ENCODE data around the gene SPIB.
"Not testable (repeated sequence)": the region's sequence is repeated elsewhere in the genome, so short reads cannot be mapped to it uniquely, and the experiment has no call there.

The SPIB gene

DNA sequence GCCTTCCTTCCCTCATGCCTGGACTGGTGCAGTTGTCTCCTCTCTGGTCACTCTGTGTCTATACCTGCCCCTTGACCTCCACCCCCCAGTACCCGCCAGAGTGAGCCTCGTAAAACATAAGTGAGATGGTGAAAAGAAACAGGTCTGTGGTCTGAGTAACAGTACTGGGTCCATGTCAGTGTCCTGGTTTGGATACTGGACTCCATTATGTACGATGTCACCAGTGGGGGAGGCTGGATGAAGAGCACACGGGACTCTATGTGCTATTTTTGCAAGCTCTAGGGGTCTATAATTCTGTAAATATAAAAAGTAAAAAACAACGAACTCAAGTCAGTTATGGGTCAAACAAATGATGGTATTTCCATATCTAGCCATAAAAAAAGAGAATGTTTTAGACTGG lies 28.3 kb downstream of the SPIB start:
- no peak for DNase-seq

DNA sequence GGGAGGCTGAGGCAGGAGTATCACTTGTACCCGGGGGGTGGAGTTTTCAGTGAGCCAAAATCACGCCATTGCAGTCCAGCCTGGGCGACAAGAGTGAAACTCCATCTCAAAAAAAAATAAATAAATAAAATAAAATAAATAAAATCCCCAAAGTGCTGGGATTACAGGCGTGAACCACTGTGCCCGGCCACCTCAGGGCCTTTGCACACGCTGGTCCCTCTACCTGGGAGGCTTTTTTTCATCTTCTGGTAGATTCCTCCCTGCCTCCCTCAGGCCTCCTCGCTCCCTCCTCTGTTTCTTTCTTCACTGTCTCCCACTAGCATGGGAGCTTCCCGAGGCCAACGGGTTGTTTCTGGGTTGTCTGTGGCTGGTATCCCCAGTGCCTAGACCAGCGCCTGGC lies 29.0 kb downstream of the SPIB start:
- DNase-seq, result no peak

DNA sequence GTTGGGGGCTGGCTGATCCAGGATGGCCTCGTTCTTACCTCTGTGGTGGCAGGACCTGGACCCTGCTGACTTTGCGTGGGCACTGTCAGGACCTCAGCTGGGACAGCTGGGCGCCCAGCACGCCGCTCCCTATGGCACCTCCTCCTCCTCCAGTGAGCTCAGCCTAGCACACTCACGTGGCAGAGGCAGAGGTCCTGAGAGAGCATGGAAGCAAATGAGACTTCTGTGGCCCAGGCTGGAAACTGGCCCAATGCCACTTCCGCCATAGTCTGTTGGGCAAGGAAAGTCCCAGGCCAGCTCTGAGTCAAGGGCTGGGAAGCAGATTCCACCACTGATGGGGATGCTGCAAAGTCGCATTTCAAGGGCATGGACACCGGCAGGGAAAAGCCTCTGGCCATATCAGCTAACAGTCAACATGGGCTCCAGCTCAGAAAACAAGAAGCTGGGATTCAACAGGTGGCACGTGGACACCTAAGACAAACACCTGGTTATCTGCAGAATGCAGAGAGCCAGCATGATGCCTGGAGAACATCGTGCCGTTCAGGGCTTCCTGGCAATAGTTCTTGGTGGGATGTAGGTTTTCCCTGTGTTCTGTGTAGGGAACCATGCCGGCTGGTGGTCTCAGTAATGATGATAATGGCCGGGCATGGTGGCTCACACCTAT lies 30.6 kb downstream of the SPIB start:
- DNase-seq, result no peak

DNA sequence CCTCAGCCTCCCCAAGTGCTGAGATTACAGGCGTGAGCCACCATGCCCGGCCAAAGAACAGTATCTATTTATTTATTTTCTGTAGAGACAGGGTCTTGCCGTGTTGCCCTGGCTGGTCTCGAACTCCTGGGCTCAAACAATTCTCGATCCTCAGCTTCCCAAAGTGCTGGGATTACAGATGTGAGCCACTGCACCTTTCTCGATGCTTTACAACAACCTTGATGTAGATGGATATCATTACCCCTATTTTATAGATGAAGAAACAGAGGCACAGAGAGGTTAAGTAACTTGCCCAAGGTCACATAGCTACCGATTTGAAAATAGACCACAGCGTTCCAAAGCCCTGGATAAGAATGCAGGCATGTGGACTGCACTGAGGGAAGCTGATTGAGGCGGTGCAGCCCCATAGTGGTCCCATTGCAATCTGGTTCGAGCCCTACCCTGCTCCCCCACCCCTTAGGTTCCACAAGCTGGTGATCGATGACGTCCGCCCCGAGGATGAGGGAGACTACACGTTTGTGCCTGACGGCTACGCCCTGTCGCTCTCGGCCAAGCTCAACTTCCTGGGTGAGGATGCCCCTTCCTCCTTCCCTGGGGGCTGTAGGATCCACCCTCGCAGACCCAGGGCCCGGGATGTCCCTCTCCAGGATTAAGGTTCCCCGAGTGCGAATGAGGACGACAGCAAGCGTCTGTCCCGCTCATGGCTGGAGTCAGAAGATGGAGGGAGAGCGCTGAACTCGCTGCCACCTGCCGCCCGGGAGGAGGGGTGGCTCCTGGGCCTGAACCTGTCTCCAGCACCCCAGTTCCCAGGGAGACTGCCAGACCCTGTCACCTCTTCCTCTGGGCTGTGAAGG lies 31.9 kb downstream of the SPIB start:
- DNase-seq, result no peak

DNA sequence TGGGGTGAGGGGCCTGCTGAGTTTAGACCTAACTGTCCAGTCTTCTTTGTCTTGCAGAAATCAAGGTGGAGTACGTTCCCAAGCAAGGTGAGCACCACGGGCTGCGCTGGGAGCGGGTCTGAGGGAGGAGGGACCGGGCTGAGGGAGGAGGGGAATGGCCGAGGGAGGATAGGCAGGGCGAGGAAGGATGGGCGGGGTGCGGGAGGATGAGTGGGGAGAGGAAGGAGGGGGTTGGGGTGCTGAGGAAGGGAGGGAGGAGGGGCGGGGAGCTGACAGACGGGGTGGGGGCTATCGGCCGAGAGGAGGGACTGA lies 32.4 kb downstream of the SPIB start:
- DNase-seq, result no peak

DNA sequence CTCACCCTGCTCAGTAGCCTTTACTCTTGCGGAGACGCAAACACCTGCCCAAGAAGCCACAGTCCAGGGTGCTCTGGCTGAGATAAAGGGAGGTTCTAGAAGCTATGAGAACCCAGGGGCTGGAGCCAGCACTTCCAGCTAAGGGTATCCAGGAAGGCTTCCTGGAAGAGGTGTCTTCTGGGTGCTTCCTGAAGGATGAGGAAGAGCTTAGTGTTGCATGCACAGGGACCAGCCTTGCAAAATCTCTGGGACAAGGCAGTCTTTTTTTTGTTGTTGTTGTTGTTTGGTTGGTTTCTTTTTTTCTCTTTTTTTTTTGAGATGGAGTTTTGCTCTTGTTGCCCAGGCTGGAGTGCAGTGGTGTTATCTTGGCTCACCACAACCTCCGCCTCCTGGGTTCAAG lies 34.5 kb downstream of the SPIB start:
- no peak for DNase-seq

DNA sequence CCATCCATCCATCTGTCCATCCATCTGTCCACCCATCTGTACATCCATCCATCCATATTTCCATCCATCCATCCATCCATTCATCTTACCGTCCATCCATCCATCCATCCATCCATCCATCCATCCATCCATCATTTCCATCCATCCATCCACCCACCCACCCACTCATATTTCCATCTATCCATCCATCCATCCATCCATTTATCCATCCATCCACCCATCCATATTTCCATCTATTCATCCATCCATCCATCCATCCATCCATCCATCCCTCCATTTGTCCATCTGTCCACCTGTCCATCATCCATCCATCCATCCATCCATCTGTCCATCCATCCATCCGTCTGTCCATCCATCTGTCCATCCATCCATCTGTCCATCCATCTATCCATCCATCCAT lies 37.3 kb downstream of the SPIB start:
- DNase-seq, result no peak

DNA sequence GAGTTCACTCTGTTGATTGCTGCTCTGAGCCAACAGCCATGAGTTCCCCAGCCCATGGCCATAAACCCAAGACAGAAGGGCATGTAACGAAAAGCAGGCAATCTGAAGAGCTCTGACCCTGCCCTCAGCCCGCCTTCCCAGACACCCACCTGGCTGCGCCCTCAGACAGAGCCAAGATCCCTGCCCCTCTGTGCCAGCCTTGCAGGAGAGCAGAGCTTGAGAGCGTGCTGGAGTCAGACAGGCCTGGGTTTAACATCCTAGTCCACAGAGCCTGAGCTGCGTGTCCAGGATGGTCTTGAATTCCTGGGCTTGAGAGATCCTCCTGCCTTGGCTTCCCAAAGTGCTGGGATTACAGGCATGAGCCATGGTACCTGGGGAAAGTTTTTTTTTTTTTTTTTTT lies 38.6 kb downstream of the SPIB start:
- no peak for DNase-seq

DNA sequence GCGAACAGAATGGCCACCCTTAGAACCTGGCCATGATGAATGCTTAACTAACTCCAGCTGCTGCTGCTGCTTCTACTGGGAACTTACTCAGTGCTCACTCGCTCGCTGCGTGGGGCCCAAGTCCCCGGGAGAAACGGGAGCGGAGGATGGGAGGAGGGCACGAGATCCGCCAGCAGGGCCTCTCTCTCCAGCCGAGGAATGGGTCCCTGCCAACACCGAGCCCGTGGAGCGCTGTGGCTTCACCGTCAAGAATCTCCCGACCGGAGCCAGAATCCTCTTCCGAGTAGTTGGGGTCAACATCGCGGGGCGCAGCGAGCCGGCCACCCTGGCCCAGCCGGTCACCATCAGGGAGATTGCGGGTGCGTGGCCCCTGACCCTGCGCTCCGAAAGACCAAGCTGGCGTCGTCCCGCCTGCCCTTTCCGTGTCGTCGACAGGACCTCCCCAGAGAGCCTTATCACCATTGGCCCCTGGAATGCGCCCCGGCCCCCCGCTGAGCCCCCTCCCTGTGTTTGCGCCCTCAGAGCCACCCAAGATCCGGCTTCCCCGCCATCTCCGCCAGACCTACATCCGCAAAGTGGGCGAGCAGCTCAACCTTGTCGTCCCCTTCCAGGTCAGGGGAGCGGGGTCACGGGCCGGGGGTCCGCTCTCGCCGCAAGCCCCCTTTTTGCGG lies 39.8 kb downstream of the SPIB start:
- DNase-seq, result no peak

DNA sequence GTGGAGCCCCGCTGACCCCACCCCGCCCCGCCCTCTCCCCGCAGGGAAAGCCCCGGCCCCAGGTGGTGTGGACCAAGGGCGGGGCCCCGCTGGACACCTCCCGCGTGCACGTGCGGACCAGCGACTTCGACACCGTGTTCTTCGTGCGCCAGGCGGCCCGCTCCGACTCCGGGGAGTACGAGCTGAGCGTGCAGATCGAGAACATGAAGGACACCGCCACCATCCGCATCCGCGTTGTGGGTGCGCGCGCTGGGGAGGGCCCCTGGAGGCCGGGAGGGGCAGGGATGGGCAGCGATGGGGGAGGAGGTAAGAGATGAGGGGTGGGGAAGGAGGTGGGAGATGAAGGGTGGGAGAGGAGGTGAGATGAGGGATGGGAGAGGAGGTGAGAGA lies 40.3 kb downstream of the SPIB start:
- no peak for DNase-seq

DNA sequence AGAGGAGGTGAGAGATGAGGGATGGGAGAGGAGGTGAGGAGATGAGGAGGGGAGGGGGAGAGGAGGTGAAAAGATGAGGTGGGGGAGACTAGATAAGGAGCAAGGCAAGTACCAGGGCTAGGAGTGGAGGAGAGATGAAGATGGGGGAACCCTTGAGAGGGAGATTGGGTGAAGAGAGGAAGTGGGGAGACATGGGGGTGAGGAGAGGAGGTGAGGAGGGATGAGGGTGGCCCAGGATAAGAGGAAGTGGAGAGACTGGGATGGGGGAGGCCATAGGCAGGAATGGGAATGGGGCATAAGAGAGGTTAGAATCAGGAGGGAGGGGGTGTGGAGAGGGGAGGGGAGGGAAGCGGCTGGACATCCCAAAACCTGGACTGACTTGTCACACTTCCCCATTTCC lies 40.9 kb downstream of the SPIB start:
- no peak for DNase-seq

DNA sequence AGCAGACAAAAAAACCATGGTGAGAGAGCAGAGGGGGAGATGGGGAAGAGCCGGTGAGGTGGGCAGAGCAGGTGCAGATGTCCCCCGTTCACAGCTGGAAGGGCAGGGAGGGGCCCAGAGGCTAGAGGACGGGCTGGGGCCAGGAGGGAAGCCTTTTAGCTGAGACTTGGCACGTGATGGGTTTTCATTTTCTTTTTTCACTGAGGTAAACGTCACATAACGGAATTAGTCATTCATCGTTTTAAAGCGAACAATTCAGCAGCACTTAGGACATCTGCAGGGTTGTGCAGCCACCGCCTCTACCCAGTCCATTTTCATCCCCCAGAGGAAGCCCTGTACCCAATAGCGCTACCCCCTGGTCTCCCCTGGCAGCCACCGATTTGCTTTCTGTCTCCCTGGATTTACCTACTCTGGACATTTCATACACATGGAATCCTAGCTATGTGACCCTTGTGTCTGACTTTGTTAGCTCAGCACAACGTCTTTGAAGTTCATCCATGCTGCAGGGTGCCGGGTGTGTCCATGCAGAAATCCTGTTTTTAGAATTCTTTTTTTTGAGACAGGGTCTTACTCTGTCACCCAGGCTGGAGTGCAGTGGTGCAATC lies 41.5 kb downstream of the SPIB start:
- no peak for DNase-seq

DNA sequence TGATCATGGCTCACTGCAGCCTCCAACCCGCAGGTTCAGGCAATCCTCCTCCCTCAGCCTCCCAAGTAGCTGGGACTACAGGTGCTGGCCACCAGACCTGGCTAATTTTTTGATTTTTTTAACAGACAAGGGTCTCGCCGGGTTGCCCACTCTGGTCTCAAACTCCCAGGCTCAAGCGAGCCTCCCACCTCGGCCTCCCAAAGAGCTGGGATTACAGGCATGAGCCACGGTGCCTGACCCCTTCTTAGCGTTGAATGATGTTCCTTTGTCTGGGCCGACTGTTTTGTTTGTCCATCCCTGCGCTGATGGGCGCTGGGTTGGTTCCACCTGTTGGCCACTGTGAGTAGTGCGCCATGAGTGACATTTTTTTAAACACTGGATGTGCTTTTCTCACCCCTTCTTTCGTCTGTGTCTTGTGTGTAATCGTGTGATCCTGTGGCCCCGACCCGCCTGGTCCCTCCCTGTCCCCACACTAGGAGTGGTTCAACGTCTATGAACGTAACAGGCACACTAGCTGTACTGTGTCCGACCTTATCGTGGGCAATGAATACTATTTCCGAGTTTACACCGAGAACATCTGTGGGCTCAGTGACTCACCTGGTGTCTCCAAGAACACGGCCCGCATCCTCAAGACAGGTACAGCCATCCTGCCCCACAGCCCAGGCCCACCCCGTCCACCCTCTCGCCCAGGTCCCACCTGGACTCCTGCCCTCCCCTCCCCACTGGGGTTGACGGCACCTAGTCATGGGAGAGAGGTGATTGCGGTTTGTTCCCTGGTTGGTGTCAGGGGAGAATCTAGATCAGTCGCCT lies 42.5 kb downstream of the SPIB start:
- peak; percentile 46 for DNase-seq

DNA sequence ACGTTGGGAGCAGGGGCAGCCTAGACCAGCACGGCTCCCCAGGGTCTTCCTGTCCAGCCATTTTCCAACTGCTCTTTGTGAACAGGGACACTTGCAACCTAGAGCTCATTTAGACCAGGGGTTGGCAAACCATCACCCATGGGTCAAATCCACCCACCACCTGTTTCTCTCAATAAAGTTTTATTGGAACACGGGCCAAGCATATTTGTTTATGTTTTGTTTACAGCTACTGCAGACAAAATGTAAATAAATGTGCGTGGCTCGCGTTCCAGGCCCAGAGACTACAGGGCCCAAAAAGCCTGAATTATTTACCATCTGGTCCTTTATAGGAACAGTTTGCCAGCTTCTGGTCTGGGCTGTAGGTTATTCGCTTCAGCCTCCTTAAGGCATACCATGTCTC lies 44.2 kb downstream of the SPIB start:
- DNase-seq, result no peak

DNA sequence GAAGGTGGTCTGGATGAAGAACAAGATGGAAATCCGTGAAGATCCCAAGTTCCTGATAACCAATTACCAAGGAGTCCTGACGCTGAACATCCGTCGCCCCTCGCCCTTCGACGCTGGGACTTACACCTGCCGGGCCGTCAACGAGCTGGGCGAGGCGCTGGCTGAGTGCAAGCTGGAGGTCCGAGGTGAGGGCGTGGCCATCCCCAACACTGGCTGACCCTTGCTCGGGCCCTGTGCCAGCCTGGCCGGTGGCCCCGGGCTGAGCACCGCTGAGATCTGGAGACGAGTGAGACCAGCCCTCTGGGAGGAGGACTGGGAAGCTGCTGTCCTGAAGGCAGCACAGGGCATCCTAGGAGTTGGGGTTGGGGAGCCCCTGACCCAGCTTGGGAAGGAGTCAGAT lies 45.6 kb downstream of the SPIB start:
- DNase-seq, result no peak

DNA sequence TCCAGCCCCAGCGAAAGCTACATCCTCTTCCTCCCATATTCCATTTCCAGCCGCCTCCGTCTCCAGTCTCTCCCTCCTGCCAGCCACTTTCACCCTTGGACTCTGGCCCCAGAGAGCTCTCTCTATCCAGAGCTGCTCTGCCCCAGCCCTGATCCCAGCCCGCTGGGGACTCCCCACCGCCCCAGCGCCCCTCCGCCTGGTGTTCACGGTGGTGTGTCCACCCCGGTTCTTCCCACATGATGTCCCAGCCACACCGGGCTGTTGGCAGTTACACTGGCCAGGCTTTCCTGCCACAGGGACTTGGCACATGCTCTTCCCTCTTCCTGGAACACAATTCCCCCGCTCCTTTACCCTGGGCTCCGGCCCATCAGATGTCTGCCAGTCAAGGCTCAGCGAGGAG lies 46.3 kb downstream of the SPIB start:
- no peak for DNase-seq

DNA sequence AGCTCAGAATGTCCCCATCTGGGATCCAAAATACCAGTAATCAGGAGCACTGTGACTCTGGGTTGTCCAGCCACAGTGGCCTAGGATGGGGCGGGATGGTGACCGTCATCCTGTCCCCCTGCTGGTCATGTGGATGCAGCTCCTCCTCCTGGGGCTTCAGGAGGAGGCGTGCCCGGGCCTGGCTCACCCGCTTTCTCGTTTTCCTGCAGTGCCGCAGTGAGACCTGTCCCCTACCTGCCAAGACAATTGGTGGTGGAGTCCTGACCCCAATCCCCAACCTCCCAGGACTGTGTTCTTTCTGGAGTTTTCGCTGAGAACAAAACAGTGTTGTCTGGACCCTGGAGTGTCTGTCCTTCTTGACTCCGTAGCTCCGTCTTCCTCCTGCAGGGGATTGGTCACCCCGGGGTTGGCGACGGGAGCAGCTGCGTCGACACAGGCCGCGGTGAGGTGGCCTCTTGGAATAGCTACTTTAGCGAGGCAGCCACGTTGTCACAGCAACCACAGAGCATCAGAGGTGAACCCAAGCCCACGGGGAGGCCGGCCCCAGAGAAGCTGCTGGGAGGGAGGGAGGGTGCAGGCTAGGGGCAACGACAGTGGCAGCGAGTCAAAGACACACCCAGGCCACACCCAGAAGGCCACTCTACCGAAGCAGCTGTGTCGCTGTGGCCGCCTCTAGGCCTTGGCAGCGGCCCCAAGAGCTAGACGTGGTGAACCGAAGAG lies 47.4 kb downstream of the SPIB start:
- DNase-seq, result no peak

DNA sequence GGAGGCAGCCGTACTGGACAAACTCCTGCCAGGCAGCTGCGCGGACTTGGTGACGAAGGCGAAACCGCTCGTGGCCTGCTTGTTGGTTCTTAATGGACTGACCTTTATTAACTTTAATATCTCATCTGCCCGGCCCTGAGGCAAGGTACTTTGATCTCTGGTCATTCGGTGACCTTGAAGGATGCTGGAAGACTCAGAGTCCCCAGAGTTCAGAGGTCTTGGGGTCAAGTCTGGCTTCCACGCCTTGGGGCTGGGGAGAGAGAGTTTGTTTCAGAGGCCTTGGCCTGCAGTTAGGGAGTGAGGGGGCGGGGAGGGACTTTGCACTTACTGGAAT lies 47.9 kb downstream of the SPIB start:
- no peak for DNase-seq

DNA sequence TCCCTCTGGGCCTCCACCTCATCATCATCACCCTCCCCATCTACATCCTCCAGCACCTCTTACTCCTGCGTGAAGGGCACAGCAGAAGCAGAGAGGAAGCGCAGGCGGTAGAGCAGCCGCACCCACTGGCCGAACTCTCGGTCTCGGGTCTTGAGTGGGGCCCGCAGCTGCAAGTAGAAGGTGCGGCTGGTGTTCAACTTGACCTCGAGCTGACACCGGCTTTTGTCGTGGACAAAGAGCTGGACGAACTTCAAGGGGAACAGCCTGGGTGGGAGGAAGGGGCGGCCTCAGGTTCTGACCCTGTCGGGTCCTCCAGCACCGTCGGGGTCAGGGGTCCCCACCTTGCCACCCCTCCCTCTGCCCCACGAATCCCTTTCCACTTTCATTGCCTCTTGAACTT lies 48.8 kb downstream of the SPIB start:
- DNase-seq, result no peak

DNA sequence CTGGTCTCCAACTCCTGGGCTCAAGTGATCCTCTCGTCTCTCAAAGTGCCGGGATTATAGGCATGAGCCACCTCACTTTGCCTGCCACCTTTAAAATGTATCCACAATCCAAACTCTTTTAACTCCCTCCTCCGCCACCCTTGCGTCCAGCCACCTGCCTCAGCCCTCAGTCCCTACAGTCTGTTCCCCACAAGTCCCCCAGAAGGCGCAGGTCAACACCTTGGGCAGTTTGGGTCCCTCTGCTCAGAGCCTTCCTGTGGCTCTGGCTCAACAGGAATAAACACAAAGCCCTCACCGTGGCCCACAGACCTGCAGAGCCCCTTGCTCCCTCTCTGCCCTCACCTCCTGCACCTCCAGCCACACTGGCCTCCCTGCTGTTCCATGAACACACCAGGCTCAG lies 50.1 kb downstream of the SPIB start:
- no peak for DNase-seq

DNA sequence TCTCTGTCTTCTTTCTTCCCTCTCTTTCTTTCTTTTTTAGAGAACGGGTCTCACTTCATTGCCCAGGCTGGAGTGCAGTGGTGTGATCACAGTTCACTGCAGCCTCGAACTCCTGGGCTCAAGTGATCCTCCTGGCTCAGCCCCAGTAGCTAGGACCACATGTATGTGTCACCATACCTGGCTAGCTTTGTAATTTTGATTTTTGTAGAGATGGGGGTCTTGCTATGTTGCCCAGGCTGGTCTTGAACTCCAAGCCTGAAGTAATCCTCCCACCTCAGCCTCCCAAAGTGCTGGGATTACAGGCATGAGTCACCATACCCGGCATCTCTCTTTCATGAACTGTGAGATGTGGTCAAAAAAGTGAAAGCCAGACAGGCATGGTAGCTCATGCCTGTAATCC lies 54.6 kb downstream of the SPIB start:
- DNase-seq, result not testable (repeated sequence)

DNA sequence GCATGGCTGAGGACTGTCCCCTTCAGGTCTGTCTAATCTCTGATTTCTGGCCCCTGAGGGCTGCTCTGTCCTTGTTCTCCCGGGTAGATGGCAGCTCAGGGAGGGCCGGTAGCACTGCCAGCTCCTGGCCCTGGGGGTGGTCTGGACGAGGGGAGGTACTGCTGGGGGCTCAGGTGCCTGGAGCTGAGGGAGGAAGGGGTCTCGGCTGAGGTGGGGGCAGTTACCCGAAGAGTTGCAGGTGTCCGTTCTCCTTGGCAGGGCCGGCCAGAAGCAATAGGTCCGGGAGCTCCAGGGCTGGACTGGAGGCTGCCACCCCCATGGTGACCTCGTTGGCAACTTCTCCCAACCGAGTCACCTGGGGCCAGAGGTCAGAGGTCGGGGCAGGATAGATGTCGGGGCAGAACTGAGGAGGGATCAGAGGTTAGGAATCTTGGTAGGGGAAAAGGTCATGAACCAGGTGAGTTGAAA lies 56.4 kb downstream of the SPIB start:
- DNase-seq, result no peak
